C4-2B (cell line): ENCODE data around the gene FBXL13.

Experiments
- ZFX ChIP-seq: fragments of 450-650 bp; IDR thresholded peaks from 2 replicates; pipeline ENCODE4 v1.6.1; 2017
- TF ChIP-seq, protein P1 (sequence below): fragments of 450-650 bp; conservative IDR thresholded peaks from 2 replicates; pipeline ENCODE4 v1.5.1; 2017; ENCODE audit warnings: mild to moderate bottlenecking

DNA sequence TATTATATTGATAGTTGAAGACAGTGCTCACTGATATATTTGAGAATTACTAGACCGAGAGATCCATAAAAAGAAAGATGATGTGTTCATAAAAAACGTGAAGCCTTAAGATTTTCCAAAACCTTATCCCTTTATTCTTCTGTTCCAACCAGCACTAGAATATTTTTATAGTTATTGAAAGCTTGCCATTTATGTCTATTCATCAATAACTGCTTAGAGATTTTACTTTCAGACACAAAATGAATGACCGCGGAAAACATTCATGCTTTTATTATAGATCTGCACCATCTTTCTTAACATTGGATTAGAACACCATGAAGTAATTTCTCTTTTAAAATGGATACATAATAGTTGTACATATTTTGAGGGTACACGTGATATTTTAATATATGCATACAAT lies 77.6 kb downstream of the FBXL13 start:
- TF ChIP-seq, protein P1, sequence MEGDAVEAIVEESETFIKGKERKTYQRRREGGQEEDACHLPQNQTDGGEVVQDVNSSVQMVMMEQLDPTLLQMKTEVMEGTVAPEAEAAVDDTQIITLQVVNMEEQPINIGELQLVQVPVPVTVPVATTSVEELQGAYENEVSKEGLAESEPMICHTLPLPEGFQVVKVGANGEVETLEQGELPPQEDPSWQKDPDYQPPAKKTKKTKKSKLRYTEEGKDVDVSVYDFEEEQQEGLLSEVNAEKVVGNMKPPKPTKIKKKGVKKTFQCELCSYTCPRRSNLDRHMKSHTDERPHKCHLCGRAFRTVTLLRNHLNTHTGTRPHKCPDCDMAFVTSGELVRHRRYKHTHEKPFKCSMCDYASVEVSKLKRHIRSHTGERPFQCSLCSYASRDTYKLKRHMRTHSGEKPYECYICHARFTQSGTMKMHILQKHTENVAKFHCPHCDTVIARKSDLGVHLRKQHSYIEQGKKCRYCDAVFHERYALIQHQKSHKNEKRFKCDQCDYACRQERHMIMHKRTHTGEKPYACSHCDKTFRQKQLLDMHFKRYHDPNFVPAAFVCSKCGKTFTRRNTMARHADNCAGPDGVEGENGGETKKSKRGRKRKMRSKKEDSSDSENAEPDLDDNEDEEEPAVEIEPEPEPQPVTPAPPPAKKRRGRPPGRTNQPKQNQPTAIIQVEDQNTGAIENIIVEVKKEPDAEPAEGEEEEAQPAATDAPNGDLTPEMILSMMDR: no peak
- TF ChIP-seq ZFX: no peak
